Osteocyte (in vitro differentiated cells): ENCODE results near the gene DNAJC13. TPM values are rescaled to one million over a fixed set of nuclear protein-coding genes. Genes with fewer than 3 reads are reported as not detected.
"Not testable (repeated sequence)": the region's sequence is repeated elsewhere in the genome, so short reads cannot be mapped to it uniquely, and the experiment has no call there.

Experiments
- DNase-seq: peaks from one replicate; pipeline ENCODE4 v3.0.0; 2021; ENCODE audit warnings: mixed read lengths; ENCODE audit not compliant: unreplicated experiment; ENCODE audit errors: extremely low spot score
- H3K27ac Mint-ChIP-seq: one replicate; pipeline ENCODE4 v1.8.0; 2021; ENCODE audit warnings: mild to moderate bottlenecking, mixed read lengths; ENCODE audit not compliant: unreplicated experiment
- H3K27me3 Mint-ChIP-seq: one replicate; pipeline ENCODE4 v1.8.0; 2021; ENCODE audit warnings: mixed read lengths; ENCODE audit not compliant: unreplicated experiment
- H3K36me3 Mint-ChIP-seq: one replicate; pipeline ENCODE4 v1.8.0; 2021; ENCODE audit warnings: mixed read lengths; ENCODE audit not compliant: unreplicated experiment
- H3K4me1 Mint-ChIP-seq: one replicate; pipeline ENCODE4 v1.8.0; 2021; ENCODE audit warnings: mixed read lengths; ENCODE audit not compliant: unreplicated experiment
- H3K4me3 Mint-ChIP-seq: one replicate; pipeline ENCODE4 v1.8.0; 2021; ENCODE audit warnings: mild to moderate bottlenecking, moderate library complexity, mixed read lengths; ENCODE audit not compliant: unreplicated experiment
- H3K9me3 Mint-ChIP-seq: one replicate; pipeline ENCODE4 v1.8.0; 2021; ENCODE audit warnings: mixed read lengths; ENCODE audit not compliant: unreplicated experiment
- CTCF ChIP-seq: fragments of 200-600 bp; sonication (generic); IDR thresholded peaks from 2 replicates; pipeline ENCODE4 v1.5.0; 2021; ENCODE audit warnings: antibody characterized with exemption, mild to moderate bottlenecking, moderate library complexity
- total RNA-seq: library from RNA; stranded (reverse); gene quantifications from 2 replicates; pipeline ENCODE4 v1.2.1, GENCODE V29; 2021

The DNAJC13 gene
- total RNA-seq, 1 donor from 2014 or later, result 57.1 TPM

- Mint-ChIP-seq H3K27ac (no peak overlapping the region), H3K9me3 (no peaks in the 10 kb centered on the region), H3K36me3 (peaks cover 6% of the 10 kb centered on the region), H3K27me3 (no peaks in the 10 kb centered on the region), H3K4me1 (peaks cover 48% of the 10 kb centered on the region), H3K4me3 (no peak overlapping the region)
- TF ChIP-seq CTCF, result no peak
- no peak for DNase-seq
These were observed 136.5 kb downstream of the DNAJC13 start for GRCh38 chr3:132553826-132554225.

GRCh38 chr3:132554437-132554836 is 137.1 kb downstream of the DNAJC13 start:
- H3K4me3 Mint-ChIP-seq, result no peak overlapping the region

GRCh38 chr3:132555306-132556035 is 138.2 kb downstream of the DNAJC13 start:
- no peaks in the 10 kb centered on the region for H3K27me3 Mint-ChIP-seq
- DNase-seq, result no peak
- H3K36me3 Mint-ChIP-seq, result peaks cover 8% of the 10 kb centered on the region
- peaks cover 37% of the 10 kb centered on the region for H3K4me1 Mint-ChIP-seq
- no peak for TF ChIP-seq CTCF
- H3K4me3 Mint-ChIP-seq, result no peak overlapping the region
- H3K27ac Mint-ChIP-seq, result peak overlapping the region; percentile 66
- no peaks in the 10 kb centered on the region for H3K9me3 Mint-ChIP-seq

More at GRCh38 chr3:132554437-132554836, 137.1 kb downstream of the DNAJC13 start:
- DNase-seq, result no peak
- H3K4me1 Mint-ChIP-seq, result peaks cover 47% of the 10 kb centered on the region
- peak overlapping the region; percentile 66 for H3K27ac Mint-ChIP-seq
- H3K9me3 Mint-ChIP-seq, result no peaks in the 10 kb centered on the region
- TF ChIP-seq CTCF, result no peak
- H3K36me3 Mint-ChIP-seq, result peaks cover 8% of the 10 kb centered on the region
- H3K27me3 Mint-ChIP-seq, result no peaks in the 10 kb centered on the region

- H3K4me3 Mint-ChIP-seq, H3K27ac Mint-ChIP-seq, H3K9me3 Mint-ChIP-seq, H3K36me3 Mint-ChIP-seq, H3K27me3 Mint-ChIP-seq, DNase-seq: not testable (repeated sequence)
- H3K4me1 Mint-ChIP-seq, result peaks cover 32% of the 10 kb centered on the region
These were observed 138.7 kb downstream of the DNAJC13 start for GRCh38 chr3:132556036-132556386.

GRCh38 chr3:132556508-132557159 is 139.3 kb downstream of the DNAJC13 start:
- Mint-ChIP-seq H3K4me3 (no peak overlapping the region), H3K27me3 (no peaks in the 10 kb centered on the region), H3K27ac (peak overlapping the region; percentile 24), H3K4me1 (peaks cover 30% of the 10 kb centered on the region), H3K36me3 (peaks cover 8% of the 10 kb centered on the region), H3K9me3 (no peaks in the 10 kb centered on the region)
- TF ChIP-seq CTCF, result no peak
- DNase-seq, result no peak
